HG02870 (cell line): Measurements from ENCODE around the gene PLEKHM3.

Experiments
- ATAC-seq: cut with Tn5 transposase; IDR thresholded peaks from one replicate; pipeline ENCODE4 v1.9.1; 2021; ENCODE audit warnings: mild to moderate bottlenecking, moderate library complexity; ENCODE audit not compliant: unreplicated experiment

The PLEKHM3 gene

GRCh38 chr2:207993151-207993763, 32.1 kb downstream of the PLEKHM3 start:
- peak; percentile 60 for ATAC-seq

- ATAC-seq, result no peak
Observed at GRCh38 chr2:207991944-207992343, 33.4 kb downstream of the PLEKHM3 start.

GRCh38 chr2:207990784-207991183, 34.5 kb downstream of the PLEKHM3 start:
- ATAC-seq, result no peak

- no peak for ATAC-seq
Observed at GRCh38 chr2:207988975-207989374, 36.4 kb downstream of the PLEKHM3 start.

GRCh38 chr2:207987025-207987716, 38.2 kb downstream of the PLEKHM3 start:
- no peak for ATAC-seq

GRCh38 chr2:207984765-207985480, 40.4 kb downstream of the PLEKHM3 start:
- ATAC-seq, result no peak

- ATAC-seq, result peak; percentile 83
Observed at GRCh38 chr2:207983641-207984042, 41.7 kb downstream of the PLEKHM3 start.

GRCh38 chr2:207978177-207978948, 47.0 kb downstream of the PLEKHM3 start:
- no peak for ATAC-seq

GRCh38 chr2:207975921-207976320, 49.4 kb downstream of the PLEKHM3 start:
- ATAC-seq, result no peak

GRCh38 chr2:207974216-207974605, 51.1 kb downstream of the PLEKHM3 start:
- ATAC-seq, result no peak

- no peak for ATAC-seq
Observed at GRCh38 chr2:207970826-207971180, 54.5 kb downstream of the PLEKHM3 start.

GRCh38 chr2:207970147-207970825, 55.0 kb downstream of the PLEKHM3 start:
- no peak for ATAC-seq

GRCh38 chr2:207969249-207969648, 56.1 kb downstream of the PLEKHM3 start:
- ATAC-seq, result no peak

GRCh38 chr2:207967121-207967520, 58.2 kb downstream of the PLEKHM3 start:
- no peak for ATAC-seq

GRCh38 chr2:207960911-207961310, 64.4 kb downstream of the PLEKHM3 start:
- no peak for ATAC-seq

GRCh38 chr2:207960090-207960489, 65.2 kb downstream of the PLEKHM3 start:
- ATAC-seq, result no peak

- no peak for ATAC-seq
Observed at GRCh38 chr2:207956771-207957170, 68.6 kb downstream of the PLEKHM3 start.

GRCh38 chr2:207955456-207955855, 69.9 kb downstream of the PLEKHM3 start:
- ATAC-seq, result no peak

GRCh38 chr2:207953354-207953753, 72.0 kb downstream of the PLEKHM3 start:
- ATAC-seq, result no peak

GRCh38 chr2:207952564-207953345, 72.6 kb downstream of the PLEKHM3 start:
- ATAC-seq, result peak; percentile 66
